Endothelial cell of hepatic sinusoid (primary cell): ENCODE data around the gene VPS13A.
"Not testable (repeated sequence)": the region's sequence is repeated elsewhere in the genome, so short reads cannot be mapped to it uniquely, and the experiment has no call there.

Experiments
- in situ Hi-C: cut with HindIII; loops from 2 replicates; pipeline ENCODE4 v1.10.0; 2017; ENCODE audit warnings: low sequenced_read_pairs

The VPS13A gene

DNA sequence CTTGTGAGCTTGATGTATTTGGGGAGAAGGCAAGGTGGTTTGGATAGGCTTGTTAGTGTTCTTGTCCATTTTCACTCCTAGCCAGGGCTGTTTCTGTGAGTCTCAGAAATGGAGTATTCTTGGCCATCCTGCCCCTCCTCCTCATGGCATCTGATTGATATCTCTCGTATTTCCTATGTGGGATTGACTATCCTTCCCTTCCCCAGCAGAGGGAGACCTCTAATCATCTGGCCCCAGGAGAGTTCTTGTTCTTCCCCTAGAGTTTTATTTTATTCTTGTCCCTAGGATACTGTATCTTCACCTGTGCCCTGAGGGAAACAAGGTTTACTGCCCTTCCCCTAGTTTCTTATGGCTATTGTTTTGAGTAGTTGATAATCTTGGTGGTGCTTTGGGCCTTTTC, 114.4 kb downstream of the VPS13A start:
- in situ Hi-C loops = loop anchor here (25.0 kb wide), 2 partner anchors 96 to 446 kb away; no protein-coding TSS in a partner anchor

DNA sequence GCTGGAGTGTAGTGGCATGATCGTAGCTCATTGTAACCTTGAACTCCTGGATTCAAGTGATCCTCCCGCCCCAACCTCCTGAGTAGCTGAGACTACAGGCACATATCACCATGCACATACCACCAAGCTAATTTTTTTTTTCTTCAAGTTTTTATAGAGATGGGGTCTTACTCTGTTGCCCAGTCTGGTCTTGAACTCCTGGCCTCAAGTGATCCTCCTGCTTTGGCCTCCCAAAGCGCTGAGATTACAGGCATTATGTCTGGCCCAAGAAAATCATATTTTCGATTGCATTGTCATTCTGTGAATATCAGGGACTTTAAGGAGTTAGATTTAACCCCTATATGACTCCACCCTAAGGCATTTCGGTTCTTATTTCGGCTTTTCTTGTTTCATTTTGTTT, 116.6 kb downstream of the VPS13A start:
- in situ Hi-C loops = loop anchor here (25.0 kb wide), 2 partner anchors 93 to 443 kb away; no protein-coding TSS in a partner anchor

DNA sequence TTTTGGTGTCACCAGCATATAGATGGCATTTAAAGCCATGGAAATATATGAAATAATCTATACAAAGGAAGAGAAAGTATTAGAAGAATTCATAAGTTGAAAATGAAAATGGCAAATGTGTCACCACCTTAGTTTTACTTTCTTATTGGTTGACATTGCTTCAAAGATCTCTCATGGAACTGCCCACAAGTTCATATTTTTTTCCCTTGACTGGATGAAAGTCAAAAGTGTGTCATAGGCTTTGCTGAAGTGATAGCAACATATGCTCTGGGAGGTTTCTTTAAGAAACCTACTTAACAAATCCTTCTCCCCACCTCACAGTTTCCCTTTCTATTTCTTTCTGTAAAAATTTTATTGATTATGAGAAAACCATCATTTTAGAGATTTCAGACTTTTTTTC, 127.2 kb downstream of the VPS13A start:
- in situ Hi-C loops = no loop called here

DNA sequence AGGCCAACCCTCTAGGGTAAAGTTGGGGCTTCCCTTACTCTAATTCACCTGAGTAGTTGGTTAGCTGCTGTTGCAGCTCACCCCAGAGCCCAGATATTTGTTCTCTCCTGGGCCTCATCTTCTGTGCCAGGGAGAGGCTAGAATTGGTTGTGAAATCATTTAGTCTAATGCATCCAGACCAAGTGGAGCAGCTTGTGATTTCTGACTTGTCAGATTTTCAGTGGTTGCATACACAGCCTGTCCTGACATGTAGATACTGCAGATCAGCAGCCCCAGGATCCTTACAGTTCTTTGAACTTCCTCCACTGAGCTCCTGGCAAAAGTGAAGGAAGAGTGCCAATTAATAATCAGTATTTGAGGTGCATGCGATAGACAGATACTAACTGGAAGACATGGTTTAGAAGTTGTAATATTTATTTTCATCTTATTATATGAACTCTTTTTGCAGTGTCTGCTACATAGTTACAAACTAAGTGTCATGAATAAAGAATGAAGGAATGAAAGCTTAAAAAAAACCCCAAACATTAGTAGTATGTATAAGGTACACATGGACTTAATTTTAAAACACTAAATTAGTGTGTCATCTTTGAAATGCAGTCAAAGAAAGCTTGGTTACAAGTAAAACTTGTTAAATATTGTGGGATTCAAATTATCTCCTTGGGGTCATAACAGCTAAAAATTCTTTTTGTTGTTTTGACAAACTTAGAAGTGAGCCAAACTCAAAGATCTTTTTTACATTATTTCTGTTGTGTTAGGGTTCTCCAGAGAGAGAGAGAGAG, 128.5 kb downstream of the VPS13A start:
- in situ Hi-C loops = no loop called here

DNA sequence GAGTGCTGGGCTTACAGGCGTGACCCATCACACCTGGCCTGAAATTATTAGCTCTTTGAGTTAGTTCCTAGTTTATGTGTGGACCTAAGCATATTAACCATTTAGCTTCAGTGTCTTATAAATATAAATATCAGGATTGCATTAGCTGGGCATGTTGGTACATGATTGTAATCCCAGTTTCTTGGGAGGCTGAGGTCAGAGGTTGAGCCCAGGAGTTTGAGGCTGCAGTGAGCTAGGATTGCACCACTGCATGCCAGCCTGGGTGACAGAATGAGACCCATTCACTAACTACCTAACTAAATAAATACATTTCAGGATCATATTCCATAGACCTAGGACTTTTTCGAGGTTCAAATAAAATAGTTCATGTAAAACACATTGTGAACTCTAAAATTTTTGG, 129.8 kb downstream of the VPS13A start:
- in situ Hi-C loops = no loop called here

GRCh38 chr9:77316058-77316457, 138.7 kb downstream of the VPS13A start:
- in situ Hi-C loops = no loop called here

DNA sequence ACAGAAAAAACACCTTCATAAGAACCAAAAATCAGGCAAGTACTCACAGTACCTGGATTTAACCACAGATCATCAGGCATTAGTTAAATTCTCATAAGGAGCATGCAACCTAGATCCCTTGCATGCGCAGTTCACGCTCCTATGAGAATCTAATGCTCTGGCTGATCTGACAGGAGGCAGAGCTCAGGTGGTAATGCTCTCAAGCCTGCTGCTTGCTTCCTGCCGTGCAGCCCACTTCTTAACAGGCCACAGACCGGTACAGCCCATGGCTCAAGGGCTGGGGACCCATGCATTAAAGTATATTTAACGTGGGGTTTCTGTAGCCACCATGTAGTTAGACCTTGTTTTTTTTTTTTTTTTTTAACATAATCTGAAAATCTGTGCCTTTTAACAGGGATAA, 147.7 kb downstream of the VPS13A start:
- in situ Hi-C loops = no loop called here

- in situ Hi-C loops = no loop called here
Observed at GRCh38 chr9:77328102-77328501, 150.8 kb downstream of the VPS13A start.

GRCh38 chr9:77370064-77370463, 192.7 kb downstream of the VPS13A start:
- in situ Hi-C loops = no loop called here

DNA sequence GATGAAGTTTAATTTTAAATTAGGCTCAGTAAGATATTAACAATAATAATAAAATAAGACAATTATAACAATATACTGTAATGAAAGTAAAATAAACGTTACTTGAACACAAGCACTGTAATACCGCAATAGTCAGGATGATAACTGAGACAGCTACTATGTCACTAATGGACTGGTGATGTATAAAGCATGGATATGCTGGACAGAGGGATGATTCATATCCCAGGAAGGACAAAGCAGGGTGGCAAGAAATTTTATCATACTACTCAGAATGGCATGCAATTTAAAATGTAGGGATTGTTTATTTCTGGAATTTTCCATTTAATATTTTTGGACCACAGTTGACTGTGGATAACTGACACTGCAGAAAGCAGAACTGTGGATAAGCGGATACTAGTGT, 196.9 kb downstream of the VPS13A start:
- in situ Hi-C loops = no loop called here

- in situ Hi-C loops = loop anchor here (25.0 kb wide), 1 partner anchor 89 kb away; no protein-coding TSS in a partner anchor
Observed at GRCh38 chr9:77375956-77376532, 198.7 kb downstream of the VPS13A start.

DNA sequence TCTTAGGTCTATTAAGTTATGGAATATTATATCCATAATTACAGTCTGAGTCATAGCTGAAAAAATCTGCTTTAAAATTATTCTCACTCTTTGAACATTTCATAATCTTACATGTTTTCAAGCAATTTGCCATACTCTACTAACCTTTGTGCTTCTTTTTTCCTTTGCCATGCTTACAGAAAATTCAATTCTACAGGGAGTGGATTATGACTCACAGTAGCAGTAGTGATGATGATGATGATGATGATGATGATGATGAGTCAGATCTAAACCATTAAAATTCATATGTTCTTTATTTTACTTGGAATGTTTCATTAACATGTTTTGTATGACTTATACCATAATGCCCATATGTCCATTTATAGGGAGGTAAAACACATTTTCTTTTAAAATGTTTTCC, 207.1 kb downstream of the VPS13A start:
- in situ Hi-C loops = loop anchor here (25.0 kb wide), 1 partner anchor 97 kb away; no protein-coding TSS in a partner anchor

DNA sequence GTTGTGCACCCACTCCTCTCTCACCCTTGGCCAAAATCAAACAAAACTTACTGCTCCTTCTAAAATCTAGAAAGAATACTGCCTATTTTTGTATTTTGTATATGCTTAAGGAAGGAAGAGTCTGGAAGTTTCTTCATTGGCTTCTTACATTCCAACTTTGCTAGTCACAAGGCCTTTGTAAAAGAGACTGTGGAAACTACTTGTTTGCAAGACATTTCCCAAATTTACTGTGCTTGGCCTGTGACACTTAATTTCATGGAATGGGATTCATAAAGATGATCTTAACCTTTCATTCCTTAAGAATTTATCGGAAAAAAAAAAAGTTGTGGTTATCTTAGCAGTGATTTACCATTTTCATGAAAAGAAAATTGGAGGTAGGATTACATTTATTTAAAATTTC, 208.9 kb downstream of the VPS13A start:
- in situ Hi-C loops = loop anchor here (25.0 kb wide), 1 partner anchor 99 kb away; no protein-coding TSS in a partner anchor

- in situ Hi-C loops = loop anchor here (25.0 kb wide), 1 partner anchor 105 kb away; no protein-coding TSS in a partner anchor
Observed at GRCh38 chr9:77391834-77392233, 214.5 kb downstream of the VPS13A start.

GRCh38 chr9:77392328-77392727, 215.0 kb downstream of the VPS13A start:
- in situ Hi-C loops = loop anchor here (25.0 kb wide), 1 partner anchor 105 kb away; no protein-coding TSS in a partner anchor

GRCh38 chr9:77398581-77398980, 221.2 kb downstream of the VPS13A start:
- in situ Hi-C loops = loop anchor here (25.0 kb wide), 1 partner anchor 111 kb away; no protein-coding TSS in a partner anchor

DNA sequence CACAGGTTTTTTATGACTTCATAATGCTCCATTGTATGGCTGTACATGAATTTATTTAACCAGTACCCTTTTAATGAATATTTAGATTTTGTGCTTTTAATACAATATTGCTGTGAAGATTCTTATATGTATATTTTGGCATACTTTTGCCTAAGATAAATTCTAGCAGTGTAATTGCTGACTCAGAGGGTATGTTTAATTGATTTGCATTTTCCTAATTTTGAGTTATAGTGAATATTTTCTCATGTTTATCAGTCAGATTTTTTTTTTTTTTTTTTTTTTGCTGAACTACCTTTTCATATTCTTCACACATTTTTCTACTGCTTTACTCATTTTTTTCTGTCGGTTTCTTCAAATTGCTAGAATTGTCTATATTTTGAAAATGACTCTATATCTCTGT, 222.6 kb downstream of the VPS13A start:
- in situ Hi-C loops = loop anchor here (25.0 kb wide), 1 partner anchor 113 kb away; no protein-coding TSS in a partner anchor

GRCh38 chr9:77402286-77402685, 225.0 kb downstream of the VPS13A start:
- in situ Hi-C loops = no loop called here

GRCh38 chr9:77403239-77403638, 225.9 kb downstream of the VPS13A start:
- in situ Hi-C loops = no loop called here

DNA sequence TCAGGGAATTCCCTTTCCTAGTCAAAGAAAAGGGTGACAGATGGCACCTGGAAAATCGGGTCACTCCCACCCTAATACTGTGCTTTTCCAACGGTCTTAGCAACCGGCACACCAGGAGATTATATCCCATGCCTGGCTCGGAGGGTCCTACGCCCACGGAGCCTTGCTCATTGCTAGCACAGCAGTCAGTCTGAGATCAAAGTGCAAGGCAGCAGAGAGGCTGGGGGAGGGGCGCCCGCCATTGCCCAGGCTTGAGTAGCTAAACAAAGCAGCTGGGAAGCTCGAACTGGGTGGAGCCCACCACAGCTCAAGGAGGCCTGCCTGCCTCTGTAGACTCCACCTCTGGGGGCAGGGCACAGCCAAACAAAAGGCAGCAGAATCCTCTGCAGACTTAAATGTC, 231.2 kb downstream of the VPS13A start:
- in situ Hi-C loops = not testable (repeated sequence)

- in situ Hi-C loops = no loop called here
Observed at GRCh38 chr9:77417566-77417965, 240.2 kb downstream of the VPS13A start.

- in situ Hi-C loops = no loop called here
Observed at GRCh38 chr9:77418226-77418625, 240.9 kb downstream of the VPS13A start.
